A549 (cell line): ENCODE results near the gene MMP17. TPM values are rescaled to one million over a fixed set of nuclear protein-coding genes. Genes with fewer than 3 reads are reported as not detected.

ENCODE experiments used
- ATAC-seq, 2 experiments: fragments of 200-7000 bp in 1 of 2; fragments of >200 bp in 1 of 2; cut with Nextera tagmentation in 1 of 2; cut with Tn5 transposase in 1 of 2; 3 replicates each; pipeline versions ENCODE4 v1.8.0 to v1.9.1; 2018 to 2020; ENCODE audit warnings: mild to moderate bottlenecking in 1 of 2, moderate library complexity in 1 of 2
- CTCF ChIA-PET: fragments of 300-600 bp; sonication (Branson Sonifier 250); formaldehyde crosslinking; extraction: SDS; loops from one replicate; lab custom pipeline; 2021; ENCODE audit warnings: antibody characterized with exemption, inconsistent platforms; lab: Yijun Ruan, JAX
- POLR2A ChIA-PET: fragments of 350-600 bp; formaldehyde crosslinking; extraction: SDS; loops from one replicate; lab custom pipeline; 2021; ENCODE audit warnings: antibody characterized with exemption, inconsistent platforms; lab: Yijun Ruan, JAX
- DNase-seq, 2 experiments: peaks; one replicate each; pipeline versions ENCODE4 v3.0.0 to v3.0.0-alpha.2; 2011 to 2016; ENCODE audit warnings: low read depth in 1 of 2, low spot score in 1 of 2
- FAIRE-seq: peaks from 2 replicates; lab custom pipeline; 2011; peaks lifted over from hg19 to GRCh38; lab: Jason Lieb, UNC
- H3K27ac ChIP-seq, 2 experiments: fragments of >200 bp; sonication (Bioruptor Twin); formaldehyde crosslinking; 3 replicates each; pipeline ENCODE4 v1.5.1; 2016 to 2017
- H3K4me1 ChIP-seq: fragments of >200 bp; sonication (Bioruptor Twin); formaldehyde crosslinking; 3 replicates; pipeline ENCODE4 v1.6.1; 2016
- H3K4me2 ChIP-seq: fragments of >200 bp; sonication (Bioruptor Twin); formaldehyde crosslinking; 3 replicates; pipeline ENCODE4 v1.6.1; 2016
- H3K4me3 ChIP-seq: fragments of >200 bp; sonication (Bioruptor Twin); formaldehyde crosslinking; 3 replicates; pipeline ENCODE4 v1.5.1; 2016
- H3K9me3 ChIP-seq: fragments of >200 bp; sonication (Bioruptor Twin); formaldehyde crosslinking; 3 replicates; pipeline ENCODE4 v1.6.1; 2016
- BHLHE40 ChIP-seq: IDR thresholded peaks from 2 replicates; pipeline ENCODE4 v1.6.1; 2012; ENCODE audit warnings: low read depth, low read length, inconsistent platforms
- CBX2 ChIP-seq: fragments of 200-600 bp; sonication (generic); IDR thresholded peaks from 2 replicates; pipeline ENCODE4 v1.6.1; 2016; ENCODE audit warnings: low read depth, mild to moderate bottlenecking, borderline replicate concordance
- CBX8 ChIP-seq: fragments of 200-600 bp; sonication (generic); IDR thresholded peaks from 2 replicates; pipeline ENCODE4 v1.6.1; 2016
- EHF ChIP-seq: fragments of 250-450 bp; sonication (Bioruptor Pico); IDR thresholded peaks from 2 replicates; pipeline ENCODE4 v1.5.0; 2020; ENCODE audit warnings: mild to moderate bottlenecking
- EHMT2 ChIP-seq: fragments of 200-600 bp; sonication (generic); IDR thresholded peaks from 2 replicates; pipeline ENCODE4 v1.6.1; 2016; ENCODE audit warnings: antibody characterized with exemption, low read depth, mild to moderate bottlenecking, moderate library complexity
- FOSB ChIP-seq: fragments of 250-450 bp; sonication (Bioruptor Pico); IDR thresholded peaks from 2 replicates; pipeline ENCODE4 v1.5.0; 2020; ENCODE audit warnings: mild to moderate bottlenecking, moderate library complexity
- HEYL ChIP-seq: fragments of 250-450 bp; sonication (Bioruptor Pico); IDR thresholded peaks from 2 replicates; pipeline ENCODE4 v1.8.0; 2021; ENCODE audit warnings: mild to moderate bottlenecking, moderate library complexity
- MAFK ChIP-seq: fragments of 450-650 bp; IDR thresholded peaks from 2 replicates; pipeline ENCODE4 v1.6.1; 2014; ENCODE audit not compliant: partially characterized antibody
- NR3C1 ChIP-seq: fragments of >200 bp; sonication (Bioruptor Twin); formaldehyde crosslinking; IDR thresholded peaks from 3 replicates; pipeline ENCODE4 v1.6.1; 2017
- PHF8 ChIP-seq: fragments of 200-600 bp; sonication (generic); IDR thresholded peaks from 2 replicates; pipeline ENCODE4 v1.6.1; 2016; ENCODE audit warnings: low read depth, mild to moderate bottlenecking, antibody characterized with exemption, moderate library complexity, borderline replicate concordance
- POLR2A ChIP-seq: IDR thresholded peaks from 2 replicates; pipeline ENCODE4 v1.6.1; 2012; ENCODE audit warnings: mild to moderate bottlenecking, low read length
- RARB ChIP-seq: fragments of 250-450 bp; sonication (Bioruptor Pico); IDR thresholded peaks from 2 replicates; pipeline ENCODE4 v1.8.0; 2021; ENCODE audit warnings: mild to moderate bottlenecking, moderate library complexity
- RNF2 ChIP-seq: fragments of 200-600 bp; sonication (generic); IDR thresholded peaks from 2 replicates; pipeline ENCODE4 v1.6.1; 2016; ENCODE audit warnings: low read depth, mild to moderate bottlenecking, antibody characterized with exemption, moderate library complexity, borderline replicate concordance
- TP53 ChIP-seq: fragments of 250-450 bp; sonication (Bioruptor Pico); IDR thresholded peaks from 2 replicates; pipeline ENCODE4 v1.5.0; 2021; ENCODE audit warnings: mild to moderate bottlenecking, moderate library complexity
- ZFP36 ChIP-seq: fragments of 450-650 bp; IDR thresholded peaks from 2 replicates; pipeline ENCODE4 v1.6.1; 2014; ENCODE audit warnings: borderline replicate concordance; ENCODE audit not compliant: partially characterized antibody
- ZNF302 ChIP-seq: fragments of 250-450 bp; sonication (Bioruptor Pico); IDR thresholded peaks from 2 replicates; pipeline ENCODE4 v1.9.0; 2021; ENCODE audit warnings: inconsistent platforms, mild to moderate bottlenecking, moderate library complexity
- WGBS: methylation state at CpG from one replicate; pipeline ENCODE4 v1.1.6; 2017; ENCODE audit errors: missing lambda C conversion rate; 5-methylcytosine and 5-hydroxymethylcytosine counted together
- polyA plus RNA-seq, 4 experiments: library from polyadenylated mRNA; depleted of rRNA in 3 of 4; stranded (reverse); fragments of >200 nt; fragmentation: RNase III in 1 of 4; extraction: RNeasy Plus Mini Kit Qiagen cat#74134 plus additional on column Dnase treatment in 1 of 4; gene quantifications; 2 replicates in 3 of 4; 3 replicates in 1 of 4; pipeline ENCODE4 v1.2.3, GENCODE V29; 2011 to 2017
- TF ChIP-seq, protein P1 (sequence below): fragments of 150-350 bp; IDR thresholded peaks from 2 replicates; pipeline ENCODE4 v1.6.1; 2014; ENCODE audit warnings: low read depth, mild to moderate bottlenecking, low read length
- TF ChIP-seq, protein P2 (sequence below): fragments of 250-450 bp; sonication (Bioruptor Pico); IDR thresholded peaks from 2 replicates; pipeline ENCODE4 v1.5.0; 2021; ENCODE audit warnings: mild to moderate bottlenecking, moderate library complexity, borderline replicate concordance
- TF ChIP-seq, protein P3 (sequence below): IDR thresholded peaks from 2 replicates; pipeline ENCODE4 v1.6.1; 2012

MMP17 gene
- polyA plus RNA-seq, 2 of the 4 experiments (the other 2 are of a cell fraction): 6.2 to 7.9 TPM

GRCh38 chr12:131836193-131836592 is 8.0 kb downstream of the MMP17 start (continued):
- no peak for TF ChIP-seq EHF (CRISPR knock-in tag)
- TF ChIP-seq, all 56 proteins: peak for 3

GRCh38 chr12:131836714-131837397 is 8.7 kb downstream of the MMP17 start:
- 89% methylated on average over 12 of the region's 13 CpGs for WGBS
- Histone ChIP-seq H3K4me1 (peaks cover 22% of the 10 kb centered on the region; the same call in 2 of the 3 replicates), H3K27ac (no peak overlapping the region)
- FAIRE-seq: no peak
- no peak for TF ChIP-seq BHLHE40
- TF ChIP-seq, all 56 proteins: peak for 0
- CTCF ChIA-PET: interaction anchor here (0.6 to 3.1 kb wide), 11 partner anchors 14 to 732 kb away, joined by 3 to 20 read pairs (median 3); partner anchors contain the start of gene EP400
- DNase-seq (no peak), ATAC-seq (no peak)
- no peaks in the 10 kb centered on the region for H3K9me3 ChIP-seq
- H3K4me2 ChIP-seq: no peak overlapping the region
- POLR2A ChIA-PET: no interaction called here
- H3K4me3 ChIP-seq: no peak overlapping the region

DNA sequence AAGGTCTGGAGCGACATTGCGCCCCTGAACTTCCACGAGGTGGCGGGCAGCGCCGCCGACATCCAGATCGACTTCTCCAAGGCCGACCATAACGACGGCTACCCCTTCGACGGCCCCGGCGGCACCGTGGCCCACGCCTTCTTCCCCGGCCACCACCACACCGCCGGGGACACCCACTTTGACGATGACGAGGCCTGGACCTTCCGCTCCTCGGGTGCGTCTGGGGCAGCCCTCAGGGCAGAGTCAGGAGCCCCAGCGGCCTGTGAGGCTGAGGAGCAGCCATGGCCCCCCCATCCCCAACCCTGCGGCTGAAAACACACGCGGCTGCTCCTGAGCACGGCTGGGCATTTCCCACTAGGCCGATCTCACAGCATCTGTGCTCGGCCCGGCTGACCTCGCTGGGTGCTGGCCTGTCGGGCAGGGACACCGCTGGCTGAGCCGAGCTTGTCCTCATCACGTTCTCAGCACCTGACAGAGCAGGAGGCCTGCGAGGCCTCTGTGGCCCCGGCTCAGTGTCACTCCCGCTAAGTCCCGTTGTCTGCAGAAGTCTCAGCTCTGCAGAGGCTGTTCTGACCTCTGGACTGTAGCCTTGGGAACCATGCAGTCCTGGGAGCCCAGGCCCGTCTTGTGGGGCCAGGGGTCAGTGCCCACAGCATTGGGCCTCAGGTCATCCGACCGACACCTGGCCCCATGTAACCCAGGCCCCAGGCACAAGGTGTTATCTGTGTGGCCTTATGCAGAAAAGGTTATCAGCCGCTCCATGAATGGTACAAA is 12.6 kb downstream of the MMP17 start:
- Histone ChIP-seq H3K4me2 (no peak overlapping the region), H3K27ac (no peak overlapping the region), H3K9me3 (no peaks in the 10 kb centered on the region)
- TF ChIP-seq NR3C1: no peak
- no peak for TF ChIP-seq FOSB (CRISPR knock-in tag)
- no peak for TF ChIP-seq TP53 (CRISPR knock-in tag)
- no peak for TF ChIP-seq PHF8
- TF ChIP-seq CBX2: no peak
- no peak for TF ChIP-seq ZFP36
- no peak for TF ChIP-seq ZNF302 (CRISPR knock-in tag)
- TF ChIP-seq, protein P1, sequence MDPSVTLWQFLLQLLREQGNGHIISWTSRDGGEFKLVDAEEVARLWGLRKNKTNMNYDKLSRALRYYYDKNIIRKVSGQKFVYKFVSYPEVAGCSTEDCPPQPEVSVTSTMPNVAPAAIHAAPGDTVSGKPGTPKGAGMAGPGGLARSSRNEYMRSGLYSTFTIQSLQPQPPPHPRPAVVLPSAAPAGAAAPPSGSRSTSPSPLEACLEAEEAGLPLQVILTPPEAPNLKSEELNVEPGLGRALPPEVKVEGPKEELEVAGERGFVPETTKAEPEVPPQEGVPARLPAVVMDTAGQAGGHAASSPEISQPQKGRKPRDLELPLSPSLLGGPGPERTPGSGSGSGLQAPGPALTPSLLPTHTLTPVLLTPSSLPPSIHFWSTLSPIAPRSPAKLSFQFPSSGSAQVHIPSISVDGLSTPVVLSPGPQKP: no peak
- TF ChIP-seq RNF2: no peak
- no peak for TF ChIP-seq BHLHE40
- TF ChIP-seq, protein P2, sequence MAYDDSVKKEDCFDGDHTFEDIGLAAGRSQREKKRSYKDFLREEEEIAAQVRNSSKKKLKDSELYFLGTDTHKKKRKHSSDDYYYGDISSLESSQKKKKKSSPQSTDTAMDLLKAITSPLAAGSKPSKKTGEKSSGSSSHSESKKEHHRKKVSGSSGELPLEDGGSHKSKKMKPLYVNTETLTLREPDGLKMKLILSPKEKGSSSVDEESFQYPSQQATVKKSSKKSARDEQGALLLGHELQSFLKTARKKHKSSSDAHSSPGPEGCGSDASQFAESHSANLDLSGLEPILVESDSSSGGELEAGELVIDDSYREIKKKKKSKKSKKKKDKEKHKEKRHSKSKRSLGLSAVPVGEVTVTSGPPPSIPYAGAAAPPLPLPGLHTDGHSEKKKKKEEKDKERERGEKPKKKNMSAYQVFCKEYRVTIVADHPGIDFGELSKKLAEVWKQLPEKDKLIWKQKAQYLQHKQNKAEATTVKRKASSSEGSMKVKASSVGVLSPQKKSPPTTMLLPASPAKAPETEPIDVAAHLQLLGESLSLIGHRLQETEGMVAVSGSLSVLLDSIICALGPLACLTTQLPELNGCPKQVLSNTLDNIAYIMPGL: no peak
- TF ChIP-seq, protein P3, sequence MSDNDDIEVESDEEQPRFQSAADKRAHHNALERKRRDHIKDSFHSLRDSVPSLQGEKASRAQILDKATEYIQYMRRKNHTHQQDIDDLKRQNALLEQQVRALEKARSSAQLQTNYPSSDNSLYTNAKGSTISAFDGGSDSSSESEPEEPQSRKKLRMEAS: no peak
- TF ChIP-seq RARB (CRISPR knock-in tag): no peak
- no peak for TF ChIP-seq EHMT2
- no peak for TF ChIP-seq POLR2A
- TF ChIP-seq MAFK: no peak
- TF ChIP-seq CBX8: no peak
- no peak for TF ChIP-seq HEYL (CRISPR knock-in tag)
- TF ChIP-seq, all 56 proteins: peak for 0
- ChIA-PET POLR2A (no interaction called here), CTCF (interaction anchor here (1.0 kb wide), 2 partner anchors 9 to 11 kb away, joined by 3 to 4 read pairs; no protein-coding TSS in a partner anchor)
- no peak for ATAC-seq
- no peak overlapping the region for H3K4me3 ChIP-seq
- DNase-seq: no peak
- FAIRE-seq: no peak
- H3K4me1 ChIP-seq: no peaks in the 10 kb centered on the region
- 95% methylated on average over 41 of the region's 46 CpGs for WGBS
